Tibial artery (tissue), 4 donors: Measurements from ENCODE around the gene GRIN2C.

Source experiments
- DNase-seq, 2 donors: peaks; one replicate each; pipeline ENCODE4 v3.0.0-alpha.2; 2019
- H3K27ac ChIP-seq, 2 donors: fragments of 200-600 bp; sonication (generic) in 1 of 2; 1 replicate in 1 of 2; 2 replicates in 1 of 2; pipeline ENCODE4 v1.5.1; 2018 to 2019; ENCODE audit warnings: mild to moderate bottlenecking in 1 of 2
- H3K27me3 ChIP-seq, 2 donors: fragments of 200-600 bp; sonication (generic) in 1 of 2; one replicate each; pipeline versions ENCODE4 v1.5.1 to v1.6.0; 2016 to 2019
- H3K36me3 ChIP-seq, 3 donors: fragments of 200-600 bp; sonication (generic) in 2 of 3; one replicate each; pipeline ENCODE4 v1.5.1; 2016 to 2019; ENCODE audit warnings: mild to moderate bottlenecking in 2 of 3
- H3K4me1 ChIP-seq, 4 donors: fragments of 200-600 bp; sonication (generic) in 2 of 4; 1 replicate in 3 of 4; 2 replicates in 1 of 4; pipeline ENCODE4 v1.5.1; 2016 to 2019
- H3K4me3 ChIP-seq, 2 donors: fragments of 200-600 bp; sonication (generic) in 1 of 2; 1 replicate in 1 of 2; 2 replicates in 1 of 2; pipeline ENCODE4 v1.5.1; 2018 to 2019; ENCODE audit warnings: mild to moderate bottlenecking in 2 of 2
- H3K9me3 ChIP-seq, 3 donors: fragments of 200-600 bp; sonication (generic) in 1 of 3; one replicate each; pipeline ENCODE4 v1.5.1; 2016 to 2019
- intact Hi-C: fragments of 100-400 bp; cut with DNase I; formaldehyde crosslinking; loops from one replicate; pipeline ENCODE4 v1.15.0; 2023; ENCODE audit warnings: low total_unique reads
- TF ChIP-seq, protein P1 (sequence below), 2 experiments: fragments of 200-600 bp in 1 of 2; fragments of 450-650 bp in 1 of 2; IDR thresholded peaks; one replicate each; pipeline ENCODE4 v1.5.1; 2017 to 2019; ENCODE audit warnings: antibody characterized with exemption in 2 of 2, mild to moderate bottlenecking in 1 of 2, moderate library complexity in 1 of 2

Gene GRIN2C

DNA sequence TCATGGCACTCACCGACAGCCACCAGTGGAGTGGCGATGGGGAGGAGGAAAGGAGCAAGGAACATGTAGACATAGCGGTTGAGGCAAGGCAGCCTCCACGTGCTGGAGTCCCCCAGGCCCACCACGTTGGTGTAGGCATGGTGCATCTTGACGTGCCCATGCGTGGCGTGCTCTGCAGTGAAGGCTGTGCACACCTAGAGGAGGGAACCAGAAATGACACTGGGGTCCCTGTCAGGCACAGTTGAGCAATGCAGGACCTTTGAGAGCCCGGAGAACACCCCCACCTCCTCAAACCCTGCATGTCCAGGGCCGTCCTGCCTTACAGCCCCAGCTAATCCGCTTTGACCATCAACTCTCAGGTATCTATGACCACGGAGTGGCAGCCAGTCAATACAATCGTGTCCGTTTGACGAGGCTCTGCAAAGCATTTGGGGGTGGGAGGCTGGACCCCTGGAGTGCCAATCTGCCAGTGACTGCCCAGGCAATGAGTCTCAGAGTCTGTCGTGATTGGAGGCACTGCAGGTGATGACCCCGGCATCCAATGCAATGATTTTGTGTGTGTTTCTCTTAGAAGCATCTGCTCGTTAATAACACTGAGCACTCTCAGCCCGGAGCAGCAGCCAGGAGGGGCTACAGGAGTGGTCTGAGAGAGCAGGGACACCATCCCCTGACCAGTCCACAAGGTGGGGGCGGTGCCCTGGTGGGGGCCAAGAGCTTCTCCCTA is 23.0 kb upstream of the GRIN2C start:
- Histone ChIP-seq H3K27me3 (peaks cover 0 to 66% of the 10 kb centered on the region in 2 donors), H3K9me3 (no peaks in the 10 kb centered on the region), H3K4me3 (no peak overlapping the region), H3K36me3 (no peaks in the 10 kb centered on the region), H3K4me1 (no peaks in the 10 kb centered on the region), H3K27ac (no peak overlapping the region)
- DNase-seq = no peak
- intact Hi-C loops = no loop called here
- TF ChIP-seq, protein P1, sequence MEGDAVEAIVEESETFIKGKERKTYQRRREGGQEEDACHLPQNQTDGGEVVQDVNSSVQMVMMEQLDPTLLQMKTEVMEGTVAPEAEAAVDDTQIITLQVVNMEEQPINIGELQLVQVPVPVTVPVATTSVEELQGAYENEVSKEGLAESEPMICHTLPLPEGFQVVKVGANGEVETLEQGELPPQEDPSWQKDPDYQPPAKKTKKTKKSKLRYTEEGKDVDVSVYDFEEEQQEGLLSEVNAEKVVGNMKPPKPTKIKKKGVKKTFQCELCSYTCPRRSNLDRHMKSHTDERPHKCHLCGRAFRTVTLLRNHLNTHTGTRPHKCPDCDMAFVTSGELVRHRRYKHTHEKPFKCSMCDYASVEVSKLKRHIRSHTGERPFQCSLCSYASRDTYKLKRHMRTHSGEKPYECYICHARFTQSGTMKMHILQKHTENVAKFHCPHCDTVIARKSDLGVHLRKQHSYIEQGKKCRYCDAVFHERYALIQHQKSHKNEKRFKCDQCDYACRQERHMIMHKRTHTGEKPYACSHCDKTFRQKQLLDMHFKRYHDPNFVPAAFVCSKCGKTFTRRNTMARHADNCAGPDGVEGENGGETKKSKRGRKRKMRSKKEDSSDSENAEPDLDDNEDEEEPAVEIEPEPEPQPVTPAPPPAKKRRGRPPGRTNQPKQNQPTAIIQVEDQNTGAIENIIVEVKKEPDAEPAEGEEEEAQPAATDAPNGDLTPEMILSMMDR (IDR thresholded peaks at IDR 0.05) = no peak

DNA sequence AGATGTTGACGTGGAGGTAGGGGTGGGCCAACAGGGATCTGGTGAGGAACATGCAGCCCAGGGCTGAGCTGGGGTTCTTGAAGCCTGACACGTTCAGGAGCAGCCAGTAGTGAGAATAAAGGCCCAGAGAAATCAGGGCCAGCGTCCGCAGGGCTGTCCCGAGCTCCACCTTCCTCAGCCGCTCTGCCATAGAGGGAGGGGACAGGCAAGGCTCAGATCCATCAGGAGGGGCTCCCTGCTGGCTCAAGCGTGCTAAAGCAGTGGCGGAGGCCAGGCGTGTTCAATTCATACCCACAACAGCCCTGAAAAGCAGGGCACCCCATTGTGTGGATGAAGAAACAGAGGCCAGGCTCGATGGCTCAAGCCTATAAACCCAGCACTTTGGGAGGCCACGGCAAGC is 21.4 kb upstream of the GRIN2C start:
- H3K4me1 ChIP-seq = no peaks in the 10 kb centered on the region
- H3K4me3 ChIP-seq = no peak overlapping the region
- TF ChIP-seq, protein P1 (IDR thresholded peaks at IDR 0.05) = no peak
- H3K9me3 ChIP-seq = no peaks in the 10 kb centered on the region
- no peaks in the 10 kb centered on the region for H3K36me3 ChIP-seq
- no peak for DNase-seq
- H3K27ac ChIP-seq = no peak overlapping the region
- intact Hi-C loops = no loop called here
- H3K27me3 ChIP-seq = peaks cover 0 to 64% of the 10 kb centered on the region in 2 donors

DNA sequence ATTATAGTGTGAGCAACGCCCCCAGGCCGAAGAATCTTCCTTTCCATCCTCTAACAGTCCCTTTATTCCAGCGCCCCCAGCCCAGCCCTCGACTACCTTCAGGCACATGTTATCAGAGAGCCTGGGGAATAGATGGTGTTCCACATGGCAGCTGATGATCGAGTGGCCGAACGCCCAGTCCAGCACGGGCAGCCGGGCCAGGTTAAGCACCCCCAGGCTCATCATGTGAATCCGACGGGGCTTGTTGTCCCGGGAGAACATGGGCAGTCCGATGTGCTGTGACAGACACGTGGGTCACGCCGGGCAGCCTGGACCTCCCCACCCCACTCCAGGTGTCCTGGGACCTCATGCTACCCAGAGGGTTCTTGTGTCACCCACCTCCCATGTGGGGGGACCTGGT is 19.6 kb upstream of the GRIN2C start:
- no peaks in the 10 kb centered on the region for H3K4me1 ChIP-seq
- DNase-seq = no peak
- no peak overlapping the region for H3K27ac ChIP-seq
- intact Hi-C loops = no loop called here
- H3K27me3 ChIP-seq = peaks cover 0 to 55% of the 10 kb centered on the region in 2 donors
- TF ChIP-seq, protein P1 (IDR thresholded peaks at IDR 0.05) = no peak
- no peaks in the 10 kb centered on the region for H3K9me3 ChIP-seq
- H3K4me3 ChIP-seq = no peak overlapping the region
- H3K36me3 ChIP-seq = no peaks in the 10 kb centered on the region

DNA sequence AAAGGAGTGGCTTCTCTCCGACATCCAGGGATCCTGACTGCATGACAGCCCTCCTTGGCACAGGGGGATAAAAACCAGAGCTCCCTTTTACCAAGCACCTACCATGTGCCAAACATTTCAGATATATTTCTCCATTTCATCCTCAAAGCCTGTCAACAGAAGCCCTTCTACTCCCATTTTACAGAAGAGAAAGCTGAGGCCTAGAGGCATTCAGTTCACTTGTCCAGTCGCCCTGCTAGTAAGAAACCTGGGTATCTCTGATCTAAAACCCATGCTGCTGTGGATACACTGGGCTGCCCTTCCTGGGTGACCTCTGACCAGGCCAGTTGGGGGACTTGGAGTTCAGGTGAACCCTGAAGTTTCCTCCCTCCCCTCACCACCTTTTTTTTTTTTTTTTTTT is 19.0 kb upstream of the GRIN2C start:
- H3K27me3 ChIP-seq = peaks cover 0 to 49% of the 10 kb centered on the region in 2 donors
- intact Hi-C loops = no loop called here

DNA sequence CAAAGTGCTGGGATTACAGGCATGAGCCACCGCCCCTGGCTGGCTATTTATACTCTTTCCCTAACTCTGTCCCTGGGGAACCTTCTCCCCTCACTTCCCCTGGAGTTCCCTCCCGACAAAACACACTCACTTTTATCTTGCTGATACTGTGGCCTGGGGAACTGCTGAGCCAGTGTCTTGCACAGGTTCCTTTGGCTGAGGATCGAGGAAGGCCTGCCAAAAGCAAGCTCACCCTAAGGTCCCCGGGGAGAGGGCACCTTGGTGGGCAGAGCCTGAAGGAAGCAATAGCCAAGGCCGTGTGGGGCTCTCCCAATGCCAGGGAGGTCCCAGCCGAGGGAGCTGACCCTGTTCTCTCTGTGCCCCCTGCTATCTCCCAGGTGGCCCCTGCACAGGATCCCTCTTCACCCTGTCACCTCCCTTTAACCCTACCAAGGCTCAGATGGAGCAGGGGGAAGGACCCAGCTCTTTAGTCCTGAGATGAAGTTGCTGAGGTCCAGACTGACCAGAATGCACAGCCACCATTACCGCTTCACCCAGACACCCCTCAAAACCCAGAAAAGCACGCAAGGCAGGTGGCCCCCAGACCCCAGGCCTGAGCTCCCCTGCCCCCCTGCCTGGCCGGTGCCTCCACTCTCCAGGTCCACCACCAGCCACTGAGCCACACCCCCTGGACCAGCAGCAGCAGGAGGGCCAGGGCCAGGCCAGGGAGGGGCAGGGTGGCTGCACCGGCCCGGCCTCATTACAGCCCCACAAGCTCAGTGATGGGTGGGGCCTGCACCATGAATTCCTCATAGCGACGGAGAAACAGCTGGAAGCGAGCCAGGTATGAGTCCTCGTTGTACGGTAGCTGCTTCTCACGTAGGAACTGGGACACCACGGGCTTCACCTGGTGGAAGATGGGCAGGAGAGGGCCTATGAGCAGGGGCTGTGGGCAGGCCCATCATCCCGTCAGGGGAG is 18.2 kb upstream of the GRIN2C start:
- TF ChIP-seq, protein P1 (IDR thresholded peaks at IDR 0.05) = no peak
- intact Hi-C loops = no loop called here

More for the DNA sequence above, 19.0 kb upstream of the GRIN2C start:
- TF ChIP-seq, protein P1 (IDR thresholded peaks at IDR 0.05) = no peak
- Histone ChIP-seq H3K27ac (no peak overlapping the region), H3K4me1 (peaks cover 0 to 6% (median 2%) of the 10 kb centered on the region in 4 donors), H3K36me3 (no peaks in the 10 kb centered on the region), H3K9me3 (no peaks in the 10 kb centered on the region), H3K4me3 (no peak overlapping the region)
- no peak for DNase-seq

More for the DNA sequence above, 18.2 kb upstream of the GRIN2C start:
- Histone ChIP-seq H3K4me1 (peaks cover 0 to 6% (median 2%) of the 10 kb centered on the region in 4 donors), H3K9me3 (no peaks in the 10 kb centered on the region), H3K27me3 (peaks cover 0 to 41% of the 10 kb centered on the region in 2 donors), H3K4me3 (no peak overlapping the region), H3K36me3 (no peaks in the 10 kb centered on the region), H3K27ac (no peak overlapping the region)
- DNase-seq = no peak
